ENCODE data around the gene TBCK.
"Not testable (repeated sequence)": the region's sequence is repeated elsewhere in the genome, so short reads cannot be mapped to it uniquely, and the experiment has no call there.

TBCK gene

GRCh38 chr4:106321168-106321567 lies 5.2 kb upstream of the TBCK start:
- DNase-seq: not testable (repeated sequence)

- DNase-seq: no peak
Measured at GRCh38 chr4:106320235-106320634, 4.2 kb upstream of the TBCK start.

GRCh38 chr4:106318511-106318910 lies 2.5 kb upstream of the TBCK start:
- no peak for DNase-seq

GRCh38 chr4:106317815-106318214 lies 1.8 kb upstream of the TBCK start:
- no peak for DNase-seq

- DNase-seq: no peak
Measured at GRCh38 chr4:106316773-106317409, 882 bp upstream of the TBCK start.

- DNase-seq: no peak
Measured at GRCh38 chr4:106315476-106315967, 487 bp downstream of the TBCK start.

GRCh38 chr4:106314960-106315359 lies 1.0 kb downstream of the TBCK start:
- no peak for DNase-seq

GRCh38 chr4:106312997-106313522 lies 2.9 kb downstream of the TBCK start:
- no peak for DNase-seq

GRCh38 chr4:106312377-106312776 lies 3.6 kb downstream of the TBCK start:
- DNase-seq: no peak

- DNase-seq: no peak
Measured at GRCh38 chr4:106306561-106306960, 9.4 kb downstream of the TBCK start.

- DNase-seq: no peak
Measured at GRCh38 chr4:106305435-106306055, 10.5 kb downstream of the TBCK start.

GRCh38 chr4:106304632-106305031 lies 11.4 kb downstream of the TBCK start:
- no peak for DNase-seq

- DNase-seq: no peak
Measured at GRCh38 chr4:106303548-106304281, 12.3 kb downstream of the TBCK start.

GRCh38 chr4:106302062-106302438 lies 14.0 kb downstream of the TBCK start:
- DNase-seq: no peak

GRCh38 chr4:106301393-106302061 lies 14.5 kb downstream of the TBCK start:
- DNase-seq: no peak

GRCh38 chr4:106299977-106300376 lies 16.0 kb downstream of the TBCK start:
- DNase-seq: no peak

GRCh38 chr4:106297245-106298035 lies 18.6 kb downstream of the TBCK start:
- DNase-seq: no peak

GRCh38 chr4:106294062-106294461 lies 21.9 kb downstream of the TBCK start:
- DNase-seq: no peak

GRCh38 chr4:106291678-106292077 lies 24.3 kb downstream of the TBCK start:
- DNase-seq: no peak

- no peak for DNase-seq
Measured at GRCh38 chr4:106289737-106290136, 26.3 kb downstream of the TBCK start.

- no peak for DNase-seq
Measured at GRCh38 chr4:106287353-106287969, 28.5 kb downstream of the TBCK start.

- DNase-seq: no peak
Measured at GRCh38 chr4:106286611-106287010, 29.4 kb downstream of the TBCK start.
